ENCODE measurements around the gene ZNF43.

DNA sequence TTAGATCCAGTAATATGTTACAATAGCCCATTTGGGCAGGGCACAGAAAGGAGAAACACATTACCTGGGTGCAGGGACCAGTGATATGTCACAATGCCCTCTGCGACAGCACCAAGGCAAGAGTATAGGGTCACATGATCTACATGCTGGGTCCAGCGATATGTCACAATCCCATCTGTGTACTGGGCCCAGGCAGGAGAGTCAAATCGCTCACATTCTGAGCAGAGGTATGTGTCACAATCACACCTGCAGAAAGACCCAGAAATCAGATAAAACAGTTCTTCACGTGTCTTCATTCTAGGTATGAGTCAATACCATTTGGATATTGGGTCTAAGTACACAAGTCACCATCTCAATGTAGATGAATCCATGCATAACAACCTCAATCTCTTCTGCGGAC, 7.1 kb upstream of the ZNF43 start:
- TF ChIP-seq, protein P1, sequence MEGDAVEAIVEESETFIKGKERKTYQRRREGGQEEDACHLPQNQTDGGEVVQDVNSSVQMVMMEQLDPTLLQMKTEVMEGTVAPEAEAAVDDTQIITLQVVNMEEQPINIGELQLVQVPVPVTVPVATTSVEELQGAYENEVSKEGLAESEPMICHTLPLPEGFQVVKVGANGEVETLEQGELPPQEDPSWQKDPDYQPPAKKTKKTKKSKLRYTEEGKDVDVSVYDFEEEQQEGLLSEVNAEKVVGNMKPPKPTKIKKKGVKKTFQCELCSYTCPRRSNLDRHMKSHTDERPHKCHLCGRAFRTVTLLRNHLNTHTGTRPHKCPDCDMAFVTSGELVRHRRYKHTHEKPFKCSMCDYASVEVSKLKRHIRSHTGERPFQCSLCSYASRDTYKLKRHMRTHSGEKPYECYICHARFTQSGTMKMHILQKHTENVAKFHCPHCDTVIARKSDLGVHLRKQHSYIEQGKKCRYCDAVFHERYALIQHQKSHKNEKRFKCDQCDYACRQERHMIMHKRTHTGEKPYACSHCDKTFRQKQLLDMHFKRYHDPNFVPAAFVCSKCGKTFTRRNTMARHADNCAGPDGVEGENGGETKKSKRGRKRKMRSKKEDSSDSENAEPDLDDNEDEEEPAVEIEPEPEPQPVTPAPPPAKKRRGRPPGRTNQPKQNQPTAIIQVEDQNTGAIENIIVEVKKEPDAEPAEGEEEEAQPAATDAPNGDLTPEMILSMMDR (IDR thresholded peaks at IDR 0.05): no peak
- TF ChIP-seq POLR2A (IDR thresholded peaks at IDR 0.05; ENCODE audit: low read depth) (no peak), POLR2AphosphoS5 (IDR thresholded peaks at IDR 0.05) (no peak)
